Inflammatory macrophage (primary cell): ENCODE data around the gene MYCBPAP.

Experiments
- DNase-seq, 2 donors: peaks; one replicate each; pipeline ENCODE4 v3.0.0-alpha.2; 2020 to 2022

The MYCBPAP gene

DNA sequence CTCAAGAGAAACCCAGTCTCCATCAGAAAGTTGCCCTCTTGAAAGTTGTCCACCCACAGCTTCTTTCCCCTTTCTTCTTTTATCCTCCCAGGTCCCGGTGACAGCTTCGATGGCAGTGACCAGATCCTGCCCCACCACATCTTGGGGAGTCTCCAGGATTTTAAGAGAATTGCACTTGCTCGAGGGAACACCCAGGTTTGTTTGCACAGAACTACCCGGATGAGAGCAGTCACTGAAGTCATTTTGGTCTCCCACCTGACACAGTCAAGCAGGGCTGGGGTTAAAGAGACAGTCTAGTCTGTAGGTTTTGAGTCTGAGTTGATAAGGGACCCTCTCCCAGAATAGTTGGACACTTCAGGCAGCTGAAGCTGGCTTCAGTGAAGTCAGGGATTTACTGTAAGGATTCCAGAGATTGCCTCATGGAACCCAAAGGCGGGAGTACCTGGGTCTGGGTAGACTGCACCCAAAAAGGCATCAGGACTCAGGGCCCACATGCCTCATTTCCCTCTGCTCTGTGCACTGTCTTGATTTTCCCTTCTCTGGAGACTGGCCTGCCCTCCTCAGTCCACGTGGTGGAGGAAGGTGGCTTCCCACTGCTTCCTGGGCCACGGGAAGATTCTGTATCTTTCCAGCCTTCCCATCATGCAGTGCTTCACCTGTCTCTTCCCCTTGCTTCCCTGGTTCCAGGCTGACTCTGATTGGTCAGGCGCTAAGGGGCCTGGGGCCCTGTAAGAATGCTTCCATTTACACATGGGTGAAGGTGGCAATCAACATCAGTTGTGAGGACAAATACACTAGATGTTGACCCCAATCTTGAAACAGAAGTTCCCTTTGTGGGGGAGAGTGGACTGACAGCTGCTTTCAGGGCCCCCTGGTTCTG lies 9.5 kb downstream of the MYCBPAP start:
- no peak for DNase-seq

DNA sequence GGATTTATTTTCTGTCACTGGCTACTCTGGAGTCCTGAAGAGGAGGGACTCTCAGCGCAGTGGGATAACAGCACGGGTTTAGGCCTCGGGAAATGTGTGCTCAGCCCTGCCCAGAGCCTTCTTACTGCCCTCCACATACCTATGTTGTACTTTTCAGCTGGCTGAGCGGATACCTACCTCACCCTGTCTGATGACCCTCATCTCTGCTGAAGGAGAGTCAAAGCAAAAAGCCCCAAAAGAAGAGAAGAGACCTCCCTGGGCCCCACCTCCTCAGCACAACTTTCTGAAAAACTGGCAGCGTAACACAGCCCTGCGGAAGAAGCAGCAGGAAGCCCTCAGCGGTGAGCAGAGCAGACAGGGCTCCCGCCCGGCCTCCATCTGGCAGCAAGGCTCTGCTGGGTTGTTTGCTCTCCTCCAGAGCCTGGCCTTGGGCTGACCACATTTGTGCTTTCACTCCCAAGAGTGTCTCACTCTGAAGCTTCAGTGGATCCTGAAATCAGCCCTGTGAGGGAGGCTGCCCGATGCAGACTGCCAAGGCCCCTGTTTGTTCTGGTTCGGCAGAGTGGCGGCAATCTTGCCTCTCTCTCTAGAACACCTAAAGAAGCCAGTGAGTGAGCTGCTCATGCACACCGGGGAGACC lies 10.3 kb downstream of the MYCBPAP start:
- no peak for DNase-seq

DNA sequence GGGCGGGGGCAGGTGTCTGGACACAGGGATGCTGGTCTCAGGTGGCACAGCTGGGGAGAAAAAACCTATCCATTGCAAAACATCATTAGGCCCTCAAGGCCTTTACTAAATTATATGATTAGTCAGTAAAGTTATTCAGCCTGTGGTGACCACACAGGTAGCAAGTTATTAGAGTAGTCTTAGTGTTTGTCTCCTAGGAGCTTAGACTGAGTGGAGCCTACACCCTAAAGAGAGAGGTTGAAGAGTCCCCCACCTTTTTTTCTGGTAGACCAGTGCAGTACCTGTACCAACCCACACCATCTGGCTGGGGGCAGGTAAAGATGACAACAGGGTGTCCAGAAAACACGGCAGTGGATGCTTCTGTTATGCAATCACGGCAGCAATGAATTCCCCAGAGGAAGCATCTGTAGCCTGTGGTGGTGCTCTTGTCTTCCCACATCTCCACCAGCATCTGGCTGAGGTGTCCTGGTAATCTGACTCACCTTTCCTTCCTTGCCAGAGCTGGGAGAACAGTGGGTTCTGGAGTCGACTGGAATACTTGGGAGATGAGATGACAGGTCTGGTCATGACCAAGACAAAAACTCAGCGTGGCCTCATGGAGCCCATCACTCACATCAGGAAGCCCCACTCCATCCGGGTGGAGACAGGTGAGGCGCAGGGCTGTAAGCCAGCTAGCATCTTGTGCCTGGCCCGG lies 11.0 kb downstream of the MYCBPAP start:
- DNase-seq: no peak

DNA sequence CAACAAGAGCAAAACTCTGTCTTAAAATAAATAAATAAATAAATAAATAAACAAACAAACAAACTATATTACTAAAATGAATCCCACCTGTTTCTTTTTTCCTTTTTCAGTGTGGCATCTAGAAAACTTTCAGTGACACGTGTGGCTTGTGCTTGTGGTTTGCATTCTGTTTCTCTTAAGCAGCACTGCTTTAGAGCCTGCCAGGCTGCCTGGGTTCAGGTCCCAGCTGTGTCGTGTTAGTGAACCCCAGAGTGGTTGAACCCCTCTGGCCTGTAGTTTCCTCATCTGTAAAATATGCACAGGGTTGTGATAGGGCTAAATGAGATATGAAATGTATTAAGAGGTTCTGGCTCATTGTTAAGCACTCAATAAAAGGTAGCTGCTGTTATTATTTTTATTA lies 12.2 kb downstream of the MYCBPAP start:
- no peak for DNase-seq

DNA sequence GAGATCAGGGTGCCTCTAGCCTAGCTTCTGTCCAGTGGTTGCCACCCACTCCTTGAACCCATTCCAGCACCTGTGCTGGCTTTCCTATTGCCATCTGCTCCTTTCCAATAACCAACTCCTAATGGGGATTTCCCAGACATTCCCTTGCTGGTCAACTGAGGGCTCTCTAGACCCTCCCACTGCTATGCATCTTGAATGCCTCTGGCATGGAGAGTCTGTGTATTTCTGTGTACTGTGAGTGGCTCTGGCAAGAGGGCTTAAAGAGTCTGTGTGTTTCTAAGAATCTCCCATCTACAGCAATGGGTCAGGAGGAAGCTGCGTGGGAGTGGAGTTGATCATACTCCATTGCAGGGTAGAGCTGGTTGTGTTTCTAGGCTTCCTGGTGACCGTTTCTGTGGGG lies 13.3 kb downstream of the MYCBPAP start:
- DNase-seq: no peak

DNA sequence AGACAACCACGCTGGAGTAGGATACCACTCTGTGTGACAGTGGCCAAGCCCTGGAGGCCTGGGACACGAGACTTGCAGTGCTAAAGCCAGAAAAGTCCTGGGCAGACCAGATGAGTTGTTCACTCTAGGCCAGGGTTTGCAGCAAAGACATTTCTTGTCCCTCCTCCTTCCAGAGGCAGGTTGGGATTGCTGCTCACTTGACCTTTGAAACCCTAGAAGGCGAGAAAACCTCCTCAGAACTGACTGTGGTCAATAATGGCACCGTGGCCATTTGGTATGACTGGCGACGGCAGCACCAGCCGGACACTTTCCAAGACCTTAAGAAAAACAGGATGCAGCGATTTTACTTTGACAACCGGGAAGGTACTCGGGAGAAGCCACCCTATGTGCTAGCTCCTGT lies 14.5 kb downstream of the MYCBPAP start:
- no peak for DNase-seq

DNA sequence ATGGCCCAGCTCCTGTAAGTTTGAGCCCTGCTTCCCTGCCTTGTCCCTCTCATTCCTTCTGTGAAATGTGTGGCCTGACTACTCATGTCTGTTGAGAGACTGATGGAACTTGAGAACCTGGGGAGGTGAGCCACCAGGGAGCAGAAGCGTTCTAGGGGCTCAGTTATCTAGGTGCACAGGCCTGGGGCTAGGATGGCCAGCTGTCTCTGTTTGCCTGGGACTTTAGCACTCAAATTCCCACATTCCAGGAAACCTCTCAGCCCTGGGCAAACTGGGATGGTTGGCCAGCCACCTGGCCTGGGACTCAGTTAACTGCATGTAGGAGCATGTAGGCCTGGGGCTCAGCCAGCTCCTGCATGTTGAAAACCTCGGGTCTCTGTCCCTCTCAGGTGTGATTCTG lies 15.0 kb downstream of the MYCBPAP start:
- no peak for DNase-seq

DNA sequence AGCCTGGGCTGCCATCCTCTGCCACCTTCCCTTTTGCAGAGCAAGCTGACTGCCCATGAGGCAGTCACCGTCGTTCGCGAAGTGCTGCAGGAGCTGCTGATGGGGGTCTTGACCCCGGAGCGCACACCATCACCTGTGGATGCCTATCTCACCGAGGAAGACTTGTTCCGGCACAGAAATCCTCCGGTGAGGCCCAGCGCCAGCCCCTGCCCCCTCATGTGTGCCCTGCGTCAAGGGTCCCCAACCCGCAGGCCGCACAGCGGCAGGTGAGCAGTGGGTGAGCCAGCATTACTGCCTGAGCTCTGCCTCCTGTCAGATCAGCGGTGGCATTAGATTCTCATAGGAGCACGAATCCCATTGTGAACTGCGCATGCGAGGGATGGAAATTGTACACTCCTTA lies 16.6 kb downstream of the MYCBPAP start:
- DNase-seq: no peak

DNA sequence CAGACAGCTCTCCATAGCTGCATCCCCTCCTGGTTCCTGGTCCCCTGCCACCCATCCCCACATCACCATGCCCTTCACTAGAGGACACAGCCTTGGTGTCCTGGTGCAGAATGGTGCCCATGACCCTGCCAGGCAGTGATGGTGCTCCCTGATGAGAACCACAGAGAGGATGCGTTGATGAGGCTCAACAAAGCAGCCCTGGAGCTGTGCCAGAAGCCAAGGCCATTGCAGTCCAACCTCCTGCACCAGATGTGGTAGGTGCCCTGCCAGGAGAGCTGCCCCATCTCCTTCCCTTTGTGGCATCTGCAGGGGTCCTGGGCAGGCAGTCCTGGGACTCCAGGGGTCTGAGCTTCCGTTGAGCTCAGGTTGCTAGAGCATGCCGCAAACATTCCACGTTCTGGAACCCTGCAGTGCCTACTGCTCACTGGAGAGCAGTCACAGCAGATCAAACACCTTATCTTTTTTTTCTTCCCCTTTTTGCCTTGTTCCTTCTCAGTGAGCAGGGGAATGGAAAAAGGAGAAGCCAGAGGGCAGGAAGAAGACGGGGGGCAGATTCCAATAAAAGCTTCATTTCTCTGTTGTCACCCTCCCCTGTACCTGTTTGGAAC lies 19.0 kb downstream of the MYCBPAP start:
- no peak for DNase-seq

DNA sequence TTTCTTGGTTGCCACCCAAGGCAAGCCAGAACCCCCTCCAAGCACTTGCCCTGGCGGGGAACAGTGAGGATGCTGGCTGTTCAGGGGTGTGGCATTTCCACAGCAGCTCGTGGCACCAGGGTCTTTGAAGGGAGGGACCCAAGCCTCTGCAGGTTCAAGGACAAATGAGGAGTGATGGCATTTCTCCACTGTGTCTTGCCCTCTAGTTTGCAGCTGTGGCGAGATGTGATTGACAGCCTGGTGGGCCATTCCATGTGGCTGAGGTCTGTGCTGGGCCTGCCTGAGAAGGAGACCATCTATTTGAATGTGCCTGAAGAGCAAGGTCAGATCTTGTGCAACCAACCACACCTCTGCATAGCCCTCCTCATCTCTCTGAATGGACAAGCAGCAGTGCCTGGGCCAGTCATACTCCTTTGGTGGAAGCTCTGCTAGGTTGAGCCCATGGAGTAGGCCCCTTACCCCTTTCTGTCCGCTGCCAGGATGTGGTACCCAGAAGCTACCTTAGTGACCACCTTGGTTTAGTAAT lies 19.8 kb downstream of the MYCBPAP start:
- DNase-seq: no peak

DNA sequence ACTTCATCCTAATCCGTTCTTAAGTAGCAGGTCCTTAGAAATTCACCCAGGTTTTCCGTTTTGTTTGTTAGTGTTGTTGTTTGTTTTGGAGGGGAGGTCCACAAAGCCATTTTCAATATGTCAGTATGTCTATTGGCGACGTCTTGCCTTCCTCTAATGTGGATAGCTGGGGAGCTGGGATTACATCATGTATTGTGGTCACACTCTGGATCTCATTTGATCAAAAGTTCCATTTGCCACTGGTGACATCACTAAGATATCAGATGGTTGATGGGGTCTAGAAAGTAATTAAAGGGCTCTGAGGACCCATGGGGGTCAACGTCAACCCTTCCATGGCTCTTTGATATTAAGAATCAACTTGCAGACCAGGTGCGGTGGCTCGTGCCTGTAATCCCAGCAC lies 21.6 kb downstream of the MYCBPAP start:
- DNase-seq: no peak

DNA sequence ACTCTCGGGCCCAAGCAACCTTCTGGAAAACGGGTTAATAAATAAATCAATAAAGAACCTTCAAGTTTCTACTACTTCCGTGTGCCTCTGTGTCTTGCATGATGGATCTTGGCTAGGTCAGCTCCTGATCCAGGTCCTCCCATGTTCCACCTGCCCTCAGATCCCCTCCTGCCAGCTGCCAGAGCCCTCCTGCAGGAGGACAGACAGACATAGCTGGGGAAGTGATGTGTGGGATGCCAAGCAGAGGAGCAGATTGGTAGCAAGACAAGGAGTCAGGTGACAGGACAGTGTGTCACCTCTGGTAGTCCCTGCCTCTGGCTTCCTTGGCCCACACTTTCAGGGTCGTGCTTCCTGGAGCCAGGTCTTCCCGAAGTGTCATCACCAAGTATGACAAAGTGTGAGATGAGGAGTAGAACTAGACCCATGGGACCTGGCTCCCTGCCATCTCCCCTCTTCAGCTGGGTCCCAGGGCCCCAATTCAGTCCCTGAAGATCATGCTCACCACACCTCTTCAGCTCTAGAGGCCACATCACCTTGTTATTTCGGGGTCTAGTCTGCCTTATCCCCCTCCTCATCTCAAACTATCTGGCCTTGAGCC lies 23.3 kb downstream of the MYCBPAP start:
- no peak for DNase-seq

DNA sequence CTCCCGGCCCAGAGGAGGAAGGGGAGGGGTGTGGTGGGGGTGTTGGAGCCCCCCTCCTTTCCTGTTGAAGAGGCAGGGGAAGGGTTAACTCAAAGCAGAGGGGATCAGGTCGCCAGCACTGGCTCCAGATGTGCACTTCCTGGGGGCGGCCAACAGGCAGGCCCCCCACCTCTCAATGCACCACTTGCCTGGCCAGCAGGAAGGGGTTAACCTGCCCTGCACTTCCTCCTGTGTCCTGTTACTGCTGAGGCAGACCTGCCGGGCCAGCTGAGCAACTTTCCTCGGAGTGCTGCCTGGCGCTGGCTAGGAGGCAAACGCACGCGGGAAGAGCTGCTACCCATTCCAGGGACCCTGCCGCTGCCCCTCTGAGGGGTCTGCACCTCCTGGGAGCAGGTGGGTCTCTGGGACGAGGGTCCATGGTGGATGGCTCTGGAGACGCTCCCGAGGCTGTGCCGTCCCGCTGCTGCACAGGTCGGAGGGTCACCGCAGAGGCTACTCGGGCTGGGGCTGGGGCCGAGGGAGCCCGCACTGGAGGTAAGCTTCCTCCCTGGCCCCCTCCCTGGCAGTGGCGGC lies 24.3 kb downstream of the MYCBPAP start, which contains the start of gene EPN3:
TSS of gene EPN3 (plus strand) at position 284 of the 573 bp plus-strand sequence. CDS start 3,822 bp downstream, outside the sequence.
- DNase-seq: no peak

DNA sequence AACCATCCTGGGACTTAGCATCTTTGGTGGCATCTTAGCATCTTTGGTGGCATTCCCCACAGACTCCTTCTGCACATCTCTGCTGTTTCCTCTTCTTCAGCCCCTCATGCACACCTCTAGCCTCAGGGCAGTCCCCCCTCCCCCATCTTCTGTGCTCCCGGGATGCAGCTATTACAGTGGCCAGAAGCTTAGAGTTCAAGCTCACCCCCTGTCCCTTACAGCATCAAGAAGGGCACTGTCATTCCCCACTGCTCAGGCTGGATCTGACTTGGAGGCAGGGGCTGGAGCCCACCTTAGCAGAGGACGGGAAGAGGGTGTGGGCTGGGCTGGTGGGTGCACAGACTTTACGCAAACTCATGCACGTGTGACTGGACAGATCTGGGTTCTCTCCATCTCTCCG lies 24.9 kb downstream of the MYCBPAP start:
- DNase-seq: no peak

DNA sequence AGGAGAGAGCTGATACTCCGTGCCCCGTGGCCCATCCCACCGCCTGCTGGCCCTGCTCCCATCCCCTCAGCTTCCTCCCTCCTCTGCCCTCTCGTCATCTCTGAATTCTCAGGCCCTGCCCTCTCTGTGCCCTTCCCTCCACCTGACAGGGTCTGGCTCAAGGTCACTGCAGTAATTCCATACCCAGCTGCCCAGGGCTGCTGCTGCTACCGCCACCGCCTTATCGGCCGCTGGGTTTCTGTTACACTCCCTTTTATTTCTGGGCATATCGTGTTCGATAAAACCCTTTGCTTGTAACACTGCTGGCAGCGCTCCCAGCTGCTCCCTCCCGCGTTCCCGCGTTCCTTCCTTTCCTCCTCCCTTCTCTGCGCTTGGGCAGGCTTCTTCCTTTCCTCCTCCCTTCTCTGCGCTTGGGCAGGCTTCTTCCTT lies 25.5 kb downstream of the MYCBPAP start:
- no peak for DNase-seq

DNA sequence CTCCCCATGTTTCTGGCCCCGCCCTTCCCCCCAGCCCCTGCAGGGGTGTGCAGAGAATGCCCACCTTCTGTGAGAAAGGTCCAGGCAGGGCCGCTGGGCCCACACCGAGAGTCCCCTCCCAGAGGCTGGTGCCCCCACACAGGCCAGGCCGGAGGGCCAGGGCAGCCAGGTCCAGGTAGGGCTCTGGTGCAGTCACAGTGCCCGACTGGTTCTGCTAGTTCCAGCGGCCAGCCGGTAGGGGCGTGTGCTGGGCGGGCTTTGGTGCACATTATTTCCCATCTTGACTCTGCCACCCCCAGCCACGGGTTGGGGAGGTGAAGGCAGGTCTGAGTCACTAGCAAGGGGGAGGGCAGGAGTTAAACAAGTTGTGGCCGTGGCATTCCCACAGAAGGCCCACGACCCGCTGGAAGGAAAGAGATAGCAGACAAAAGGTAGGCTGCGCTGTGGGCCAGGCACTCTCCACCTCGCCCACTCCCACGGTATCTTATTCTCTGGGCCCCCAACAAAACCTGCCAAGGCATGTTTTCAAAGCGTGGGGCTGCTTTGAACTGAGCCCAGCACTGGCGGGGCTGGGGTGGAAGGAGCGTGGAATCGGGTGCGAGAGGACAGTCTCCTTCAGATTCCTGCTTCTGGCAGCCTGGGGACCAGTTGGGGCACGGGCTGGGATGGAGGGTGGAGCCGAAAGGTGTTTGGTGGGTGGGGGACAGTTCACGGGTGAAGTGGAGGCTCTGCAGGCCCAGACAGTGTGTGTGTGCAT lies 26.2 kb downstream of the MYCBPAP start:
- DNase-seq: no peak

DNA sequence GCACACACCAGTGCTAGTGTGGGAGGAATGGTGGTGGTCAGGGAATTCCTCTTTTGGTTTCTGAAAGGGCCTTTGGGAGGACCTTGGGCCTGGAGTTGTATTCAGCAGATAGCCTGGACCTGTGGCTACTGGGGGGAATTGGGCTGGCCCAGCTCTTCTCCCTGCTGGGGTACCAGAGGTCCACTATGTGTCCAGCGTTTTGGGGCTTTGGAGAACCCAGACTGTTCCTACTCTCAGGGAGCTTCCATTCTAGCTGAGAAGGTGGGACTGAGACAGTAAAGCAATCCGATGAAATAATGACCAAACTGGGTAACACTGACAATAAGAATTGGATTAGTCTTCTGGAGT lies 26.7 kb downstream of the MYCBPAP start:
- no peak for DNase-seq

DNA sequence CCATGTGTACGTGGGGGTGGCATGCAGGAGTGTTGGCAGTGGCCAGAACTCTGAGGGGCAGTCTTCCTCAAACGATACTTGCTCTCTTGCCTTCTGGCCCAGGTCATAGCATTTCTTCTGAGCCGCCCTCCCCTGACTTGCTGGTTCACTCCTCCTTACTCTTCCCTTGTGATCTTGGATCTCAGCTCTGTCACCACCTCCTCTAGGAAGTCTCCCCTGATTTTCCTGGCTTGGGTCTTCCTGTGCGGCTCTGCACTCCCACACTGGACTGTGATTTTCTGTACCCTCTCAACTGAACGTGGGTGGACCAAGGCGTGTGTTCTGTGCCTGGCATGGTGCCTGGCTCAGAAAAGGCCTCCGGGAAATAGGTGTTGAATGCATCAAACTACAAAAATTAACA lies 27.2 kb downstream of the MYCBPAP start:
- DNase-seq: no peak

DNA sequence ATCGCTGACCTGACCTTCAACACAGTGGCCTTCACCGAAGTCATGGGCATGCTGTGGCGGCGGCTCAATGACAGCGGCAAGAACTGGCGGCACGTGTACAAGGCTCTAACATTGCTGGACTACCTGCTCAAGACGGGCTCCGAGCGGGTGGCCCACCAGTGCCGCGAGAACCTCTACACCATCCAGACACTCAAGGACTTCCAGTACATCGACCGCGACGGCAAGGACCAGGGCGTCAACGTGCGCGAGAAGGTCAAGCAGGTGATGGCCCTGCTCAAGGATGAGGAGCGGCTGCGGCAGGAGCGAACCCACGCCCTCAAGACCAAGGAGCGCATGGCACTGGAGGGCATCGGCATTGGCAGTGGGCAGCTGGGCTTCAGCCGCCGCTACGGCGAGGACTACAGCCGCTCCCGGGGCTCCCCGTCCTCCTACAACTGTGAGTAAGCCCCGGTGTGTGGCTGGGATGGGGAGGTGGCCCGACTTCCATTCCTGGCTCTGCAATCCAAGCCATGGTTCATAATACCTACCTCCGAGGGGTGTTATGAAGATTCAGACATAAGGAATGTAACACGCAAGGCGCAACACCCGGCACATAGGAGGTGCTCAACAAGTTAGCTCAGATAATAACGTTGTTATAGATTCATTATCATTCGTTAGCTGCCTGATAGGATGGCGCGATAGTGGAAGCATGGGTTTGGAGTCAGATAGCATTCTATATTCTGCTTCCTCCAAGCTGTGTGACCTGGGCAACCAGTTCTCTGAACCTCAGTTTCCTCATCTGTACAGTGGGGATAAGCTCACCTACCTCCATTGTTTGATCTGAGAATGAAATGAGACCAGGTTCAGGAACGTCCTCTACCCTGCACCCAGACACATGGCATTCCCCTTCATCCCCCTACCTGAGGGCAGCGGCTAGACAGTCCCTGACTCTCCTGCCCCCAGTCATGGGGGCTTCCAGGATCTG lies 28.7 kb downstream of the MYCBPAP start:
- no peak for DNase-seq
